Colonic mucosa (tissue), 4 donors: ENCODE data around the gene IP6K2. TPM values are rescaled to one million over a fixed set of nuclear protein-coding genes. Genes with fewer than 3 reads are reported as not detected.

Source experiments
- DNase-seq: peaks from one replicate; pipeline ENCODE4 v3.0.0-alpha.2; 2020
- H3K27ac ChIP-seq: fragments of 200-600 bp; one replicate; pipeline ENCODE4 v1.8.0; 2021
- H3K27me3 ChIP-seq: fragments of 200-600 bp; one replicate; pipeline ENCODE4 v1.8.0; 2021
- H3K36me3 ChIP-seq: fragments of 200-600 bp; one replicate; pipeline ENCODE4 v1.8.0; 2021
- H3K4me1 ChIP-seq: fragments of 200-600 bp; one replicate; pipeline ENCODE4 v1.8.0; 2021; ENCODE audit warnings: mild to moderate bottlenecking
- H3K4me3 ChIP-seq: fragments of 200-600 bp; one replicate; pipeline ENCODE4 v1.8.0; 2021
- H3K9ac ChIP-seq, 2 donors: one replicate each; pipeline ENCODE4 v1.7.0; 2013; ENCODE audit warnings: control low read depth in 2 of 2, low read depth in 2 of 2, low read length in 2 of 2
- H3K9me3 ChIP-seq: fragments of 200-600 bp; one replicate; pipeline ENCODE4 v1.8.0; 2021
- intact Hi-C: fragments of 100-400 bp; cut with DNase I; formaldehyde crosslinking; loops from one replicate; pipeline ENCODE4 v1.14.1; 2022
- total RNA-seq, 2 donors: library from RNA; stranded (reverse); fragmentation: NEBNext Ultra II Directional in 1 of 2; extraction: Animal tissue kit (Norgen Biotek cat#: 25700) in 1 of 2; gene quantifications; one replicate each; pipeline ENCODE4 v1.2.1, GENCODE V29; 2021
- TF ChIP-seq, protein P1 (sequence below): fragments of 200-600 bp; IDR thresholded peaks from one replicate; pipeline ENCODE4 v1.8.0; 2022; ENCODE audit warnings: antibody characterized with exemption, mild to moderate bottlenecking
- donor health status: healthy.
- donor health status: DM: no; HTN: no; CAD: no.
- donor health status: DM: no; HTN: no; CAD: no.

The IP6K2 gene
- total RNA-seq, 2 donors from 2014 or later, result 101 to 134 TPM

DNA sequence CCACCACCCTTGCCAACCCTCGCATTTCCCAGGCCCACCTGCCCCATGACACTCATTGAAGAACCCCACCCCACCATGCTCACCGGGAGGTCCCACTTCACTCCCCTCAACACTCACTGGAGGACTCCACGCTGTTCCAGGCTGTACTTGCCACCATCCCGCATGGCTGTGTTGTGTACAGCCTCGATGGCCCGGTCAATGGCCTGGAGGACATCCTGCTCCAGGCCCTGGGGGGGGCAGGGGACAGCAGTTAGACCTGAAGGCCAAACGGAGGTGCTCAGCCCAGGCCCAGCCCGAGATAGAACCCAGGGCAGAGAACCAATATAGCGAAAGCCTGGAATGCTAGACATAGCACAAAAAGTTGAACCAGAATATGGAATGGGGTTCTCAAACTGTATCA is 34.2 kb downstream of the IP6K2 start:
- no peak overlapping the region for H3K4me3 ChIP-seq
- TF ChIP-seq, protein P1, sequence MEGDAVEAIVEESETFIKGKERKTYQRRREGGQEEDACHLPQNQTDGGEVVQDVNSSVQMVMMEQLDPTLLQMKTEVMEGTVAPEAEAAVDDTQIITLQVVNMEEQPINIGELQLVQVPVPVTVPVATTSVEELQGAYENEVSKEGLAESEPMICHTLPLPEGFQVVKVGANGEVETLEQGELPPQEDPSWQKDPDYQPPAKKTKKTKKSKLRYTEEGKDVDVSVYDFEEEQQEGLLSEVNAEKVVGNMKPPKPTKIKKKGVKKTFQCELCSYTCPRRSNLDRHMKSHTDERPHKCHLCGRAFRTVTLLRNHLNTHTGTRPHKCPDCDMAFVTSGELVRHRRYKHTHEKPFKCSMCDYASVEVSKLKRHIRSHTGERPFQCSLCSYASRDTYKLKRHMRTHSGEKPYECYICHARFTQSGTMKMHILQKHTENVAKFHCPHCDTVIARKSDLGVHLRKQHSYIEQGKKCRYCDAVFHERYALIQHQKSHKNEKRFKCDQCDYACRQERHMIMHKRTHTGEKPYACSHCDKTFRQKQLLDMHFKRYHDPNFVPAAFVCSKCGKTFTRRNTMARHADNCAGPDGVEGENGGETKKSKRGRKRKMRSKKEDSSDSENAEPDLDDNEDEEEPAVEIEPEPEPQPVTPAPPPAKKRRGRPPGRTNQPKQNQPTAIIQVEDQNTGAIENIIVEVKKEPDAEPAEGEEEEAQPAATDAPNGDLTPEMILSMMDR, result no peak
- H3K36me3 ChIP-seq, result no peaks in the 10 kb centered on the region
- no peaks in the 10 kb centered on the region for H3K27me3 ChIP-seq
- H3K4me1 ChIP-seq, result peaks cover 19% of the 10 kb centered on the region
- H3K27ac ChIP-seq, result no peak overlapping the region
- no peak overlapping the region for H3K9ac ChIP-seq
- no peaks in the 10 kb centered on the region for H3K9me3 ChIP-seq
- no peak for DNase-seq
- intact Hi-C loops, result loop anchor here (10.0 kb wide), 1 partner anchor 232 kb away; the partner anchor contains the start of gene ARIH2

DNA sequence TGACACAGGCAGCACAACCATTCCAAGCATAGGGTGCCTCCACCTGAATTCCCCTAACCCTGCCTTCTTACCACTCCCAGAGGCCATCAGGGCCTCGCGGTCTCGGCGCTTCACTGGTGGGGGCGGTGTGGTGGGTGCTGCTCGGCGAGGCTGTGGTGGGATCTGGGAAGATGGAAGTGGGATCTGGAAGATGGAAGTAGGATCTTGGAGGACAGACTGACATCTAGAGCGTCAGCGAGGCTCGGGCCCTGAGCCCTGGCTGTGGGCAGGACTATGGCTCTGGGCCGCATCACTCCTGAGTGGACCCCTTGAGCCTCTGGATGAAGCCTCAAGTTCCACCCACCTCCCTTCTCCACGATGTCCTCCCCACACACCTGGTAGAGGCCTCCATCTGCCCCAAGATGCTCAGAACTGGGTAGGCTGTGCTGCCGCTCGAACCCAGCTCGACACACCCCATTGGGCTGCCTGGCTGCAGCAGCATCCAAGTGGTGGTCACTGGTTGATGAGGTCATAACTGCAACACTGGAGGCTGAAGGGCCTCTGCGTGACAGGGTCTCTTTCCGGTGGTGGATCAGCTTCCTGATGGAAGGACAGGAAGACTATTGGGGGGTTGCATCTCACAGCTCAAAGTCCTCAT is 34.9 kb downstream of the IP6K2 start:
- TF ChIP-seq, protein P1, result no peak
- Histone ChIP-seq H3K9me3 (no peaks in the 10 kb centered on the region), H3K9ac (no peak overlapping the region), H3K4me1 (peaks cover 19% of the 10 kb centered on the region), H3K4me3 (no peak overlapping the region), H3K27me3 (no peaks in the 10 kb centered on the region), H3K36me3 (no peaks in the 10 kb centered on the region), H3K27ac (no peak overlapping the region)
- intact Hi-C loops, result loop anchor here (10.0 kb wide), 1 partner anchor 233 kb away; the partner anchor contains the start of gene ARIH2
- DNase-seq, result no peak

DNA sequence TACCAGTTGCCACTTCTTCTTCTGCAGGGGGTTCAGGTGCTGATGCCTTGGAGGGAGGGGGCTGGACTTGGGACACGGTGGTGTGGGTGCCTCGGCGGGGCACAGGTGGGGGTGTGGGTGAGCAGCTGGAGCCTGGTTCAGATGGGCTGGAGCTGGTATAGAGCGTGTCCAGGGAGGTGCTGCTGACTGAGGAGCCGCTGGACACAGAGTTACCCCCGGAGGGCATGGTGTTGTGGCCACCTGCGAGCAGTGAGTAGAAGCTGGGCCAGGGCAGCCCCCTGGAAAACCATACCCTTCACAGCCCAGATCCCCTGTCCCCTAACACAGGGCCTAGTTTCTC is 35.5 kb downstream of the IP6K2 start:
- H3K36me3 ChIP-seq, result no peaks in the 10 kb centered on the region
- intact Hi-C loops, result loop anchor here (10.0 kb wide), 1 partner anchor 233 kb away; the partner anchor contains the start of gene ARIH2
- no peak overlapping the region for H3K27ac ChIP-seq
- H3K4me1 ChIP-seq, result peaks cover 18% of the 10 kb centered on the region
- H3K4me3 ChIP-seq, result no peak overlapping the region
- no peaks in the 10 kb centered on the region for H3K9me3 ChIP-seq
- H3K27me3 ChIP-seq, result no peaks in the 10 kb centered on the region
- H3K9ac ChIP-seq, result no peak overlapping the region
- DNase-seq, result no peak
- TF ChIP-seq, protein P1, result no peak

DNA sequence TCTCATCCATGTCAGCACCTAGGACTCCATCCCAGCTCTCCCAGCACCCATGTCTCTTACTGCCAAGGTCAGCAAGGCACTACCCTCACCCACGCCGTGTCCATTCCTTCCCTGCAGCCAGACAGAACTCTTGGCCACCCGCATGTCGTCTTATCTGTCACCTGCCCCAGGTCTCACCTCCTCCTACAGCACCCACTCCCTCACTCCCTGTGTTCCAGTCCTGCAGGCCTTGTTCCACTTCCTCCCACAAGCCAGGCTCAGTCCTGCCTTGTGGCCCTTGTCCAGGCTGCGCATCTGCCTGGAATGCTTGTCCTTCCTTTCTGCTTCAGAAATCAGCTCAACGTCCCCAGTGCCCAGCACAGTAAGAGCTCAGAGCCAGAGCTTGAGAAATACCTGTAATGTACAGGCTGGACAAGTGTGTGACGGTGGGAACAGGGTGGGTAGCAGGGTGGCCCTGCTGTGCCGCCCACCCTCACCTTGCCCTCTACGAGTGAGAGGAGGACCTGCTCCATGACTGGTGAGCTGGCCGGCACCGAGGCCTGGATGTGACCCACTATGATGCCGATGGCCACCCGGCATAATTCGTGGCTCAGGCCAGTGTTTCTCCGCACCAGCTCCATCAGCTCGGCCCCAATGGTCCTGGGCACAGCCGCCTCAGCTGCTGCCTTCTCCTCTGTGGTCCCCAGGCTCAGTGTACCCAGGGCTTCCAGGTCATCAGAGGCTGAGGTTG is 36.0 kb downstream of the IP6K2 start:
- Histone ChIP-seq H3K36me3 (no peaks in the 10 kb centered on the region), H3K27ac (no peak overlapping the region), H3K4me1 (peaks cover 13% of the 10 kb centered on the region), H3K9ac (no peak overlapping the region), H3K27me3 (no peaks in the 10 kb centered on the region), H3K9me3 (no peaks in the 10 kb centered on the region), H3K4me3 (no peak overlapping the region)
- no peak for DNase-seq
- intact Hi-C loops, result loop anchor here (10.0 kb wide), 1 partner anchor 234 kb away; the partner anchor contains the start of gene ARIH2
- TF ChIP-seq, protein P1, result no peak

DNA sequence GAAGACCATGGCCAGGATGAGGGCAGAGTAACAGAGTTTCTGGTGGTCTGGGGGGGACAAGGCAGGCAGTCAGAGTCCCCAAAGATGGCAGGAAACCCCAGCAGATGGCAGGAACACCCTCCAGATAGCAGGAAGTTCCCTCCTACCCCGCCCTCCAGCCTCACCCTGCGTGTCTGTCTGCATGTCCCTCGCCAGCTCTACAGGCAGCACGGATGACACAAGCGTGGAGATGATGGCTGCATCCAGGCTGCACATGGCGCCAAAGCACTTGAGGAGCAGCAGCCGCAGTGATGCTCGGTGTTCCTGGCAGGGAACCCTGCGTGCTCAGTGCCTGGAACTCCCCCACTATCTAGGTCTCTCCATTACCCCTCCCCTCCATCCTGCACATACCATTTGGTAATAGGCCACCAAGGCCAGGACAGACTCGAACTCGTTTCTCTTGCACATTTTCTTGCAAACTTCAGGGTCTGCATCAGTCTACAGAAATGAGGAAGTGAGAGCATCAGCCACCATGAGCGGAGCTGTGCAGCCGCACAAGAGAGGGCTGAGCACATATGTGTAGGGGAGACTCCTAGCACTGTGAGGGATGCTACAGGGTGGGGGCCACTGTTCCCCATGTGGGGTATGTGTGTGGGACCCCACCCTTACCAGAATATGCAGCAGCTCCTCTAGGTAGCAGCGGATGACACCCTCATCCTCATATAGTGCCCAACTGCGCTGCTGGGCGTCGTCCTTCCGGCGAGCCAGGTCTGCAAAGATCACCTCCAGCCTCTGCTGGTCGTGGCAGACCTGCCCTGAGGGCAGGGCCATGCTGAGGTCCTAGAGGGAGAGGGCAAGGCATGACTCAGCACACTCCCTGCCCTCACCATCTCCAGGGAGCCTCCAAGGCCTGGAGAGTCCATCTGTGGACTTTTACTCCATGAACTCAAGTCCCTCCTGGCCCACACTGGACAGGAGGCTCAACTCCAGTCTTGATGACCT is 37.3 kb downstream of the IP6K2 start:
- no peak overlapping the region for H3K4me3 ChIP-seq
- DNase-seq, result no peak
- no peaks in the 10 kb centered on the region for H3K27me3 ChIP-seq
- H3K4me1 ChIP-seq, result peaks cover 12% of the 10 kb centered on the region
- H3K27ac ChIP-seq, result no peak overlapping the region
- H3K9me3 ChIP-seq, result no peaks in the 10 kb centered on the region
- TF ChIP-seq, protein P1, result no peak
- intact Hi-C loops, result loop anchor here (10.0 kb wide), 1 partner anchor 235 kb away; the partner anchor contains the start of gene ARIH2
- no peaks in the 10 kb centered on the region for H3K36me3 ChIP-seq
- no peak overlapping the region for H3K9ac ChIP-seq
